Sciatic nerve (tissue), 2 donors: ENCODE data around the gene ZNF431. TPM values are rescaled to one million over a fixed set of nuclear protein-coding genes. Genes with fewer than 3 reads are reported as not detected.
A peak's percentile ranks its signal among the peaks of the same experiment; 100 is the strongest.

Experiments
- ATAC-seq: fragments of 200-7000 bp; cut with Tn5 transposase; one replicate; pipeline ENCODE4 v1.9.1; 2020; ENCODE audit warnings: mild to moderate bottlenecking, moderate library complexity
- DNase-seq: peaks from one replicate; pipeline ENCODE4 v3.0.0-alpha.2; 2020; ENCODE audit warnings: low spot score
- intact Hi-C: fragments of 100-400 bp; cut with DNase I; formaldehyde crosslinking; loops from one replicate; pipeline ENCODE4 v1.14.2; 2022
- total RNA-seq: library from RNA; stranded (reverse); fragmentation: NEBNext Ultra II Directional; extraction: Animal tissue kit (Norgen Biotek cat#: 25700); gene quantifications from one replicate; pipeline ENCODE4 v1.2.1, GENCODE V29; 2021
- donor health status: DM: no; HTN: no; CAD: no.
- donor health status: DM: no; HTN: no; CAD: no.

The ZNF431 gene
- 20.2 TPM for total RNA-seq

- ATAC-seq: peak; percentile 100
- DNase-seq: peak; percentile 94
- intact Hi-C loops: no loop called here
Observed at GRCh38 chr19:21141787-21142464, at the start of gene ZNF431. Gene ZNF431 (plus strand): TSS chr19:21142040. CDS start chr19:21142184, 144 bp downstream.

- DNase-seq (no peak), ATAC-seq (no peak)
- intact Hi-C loops: loop anchor here (10.0 kb wide), 1 partner anchor 993 kb away; no protein-coding TSS in a partner anchor
Observed at GRCh38 chr19:21092109-21092508, 49.7 kb upstream of the ZNF431 start.

GRCh38 chr19:21094347-21095025, 47.4 kb upstream of the ZNF431 start:
- no peak for DNase-seq
- intact Hi-C loops: loop anchor here (10.0 kb wide), 1 partner anchor 990 kb away; no protein-coding TSS in a partner anchor
- no peak for ATAC-seq

GRCh38 chr19:21098291-21098690, 43.5 kb upstream of the ZNF431 start:
- intact Hi-C loops: loop anchor here (10.0 kb wide), 1 partner anchor 987 kb away; no protein-coding TSS in a partner anchor
- no peak for DNase-seq
- no peak for ATAC-seq

GRCh38 chr19:21101521-21102242, 40.2 kb upstream of the ZNF431 start:
- intact Hi-C loops: no loop called here
- DNase-seq: no peak
- ATAC-seq: no peak

GRCh38 chr19:21109116-21109515, 32.7 kb upstream of the ZNF431 start:
- ATAC-seq: no peak
- intact Hi-C loops: no loop called here

GRCh38 chr19:21110183-21110582, 31.7 kb upstream of the ZNF431 start:
- DNase-seq (no peak), ATAC-seq (no peak)
- intact Hi-C loops: no loop called here

More at GRCh38 chr19:21109116-21109515, 32.7 kb upstream of the ZNF431 start:
- no peak for DNase-seq

GRCh38 chr19:21115430-21115829, 26.4 kb upstream of the ZNF431 start:
- ATAC-seq: no peak

GRCh38 chr19:21117041-21117907, 24.6 kb upstream of the ZNF431 start:
- intact Hi-C loops: no loop called here
- ATAC-seq: no peak
- no peak for DNase-seq

More at GRCh38 chr19:21115430-21115829, 26.4 kb upstream of the ZNF431 start:
- intact Hi-C loops: no loop called here
- DNase-seq: no peak

- intact Hi-C loops: no loop called here
- DNase-seq: no peak
- ATAC-seq: no peak
Observed at GRCh38 chr19:21126078-21126477, 15.8 kb upstream of the ZNF431 start.

- intact Hi-C loops: no loop called here
Observed at GRCh38 chr19:21127001-21127400, 14.8 kb upstream of the ZNF431 start.

GRCh38 chr19:21127898-21128297, 13.9 kb upstream of the ZNF431 start:
- intact Hi-C loops: no loop called here
- no peak for DNase-seq
- ATAC-seq: no peak

More at GRCh38 chr19:21127001-21127400, 14.8 kb upstream of the ZNF431 start:
- no peak for DNase-seq
- ATAC-seq: no peak

GRCh38 chr19:21128901-21129698, 12.7 kb upstream of the ZNF431 start:
- intact Hi-C loops: no loop called here
- no peak for ATAC-seq

GRCh38 chr19:21130097-21130775, 11.6 kb upstream of the ZNF431 start:
- no peak for ATAC-seq
- DNase-seq: no peak
- intact Hi-C loops: no loop called here

More at GRCh38 chr19:21128901-21129698, 12.7 kb upstream of the ZNF431 start:
- DNase-seq: no peak

- no peak for DNase-seq
- ATAC-seq: no peak
- intact Hi-C loops: no loop called here
Observed at GRCh38 chr19:21133633-21134032, 8.2 kb upstream of the ZNF431 start.

GRCh38 chr19:21134934-21135366, 6.9 kb upstream of the ZNF431 start:
- no peak for ATAC-seq
- intact Hi-C loops: no loop called here
- no peak for DNase-seq

- intact Hi-C loops: no loop called here
- ATAC-seq (no peak), DNase-seq (no peak)
Observed at GRCh38 chr19:21135433-21135832, 6.4 kb upstream of the ZNF431 start.
